MG63 (cell line): Measurements from ENCODE around the gene ATP1A2. TPM values are rescaled to one million over a fixed set of nuclear protein-coding genes. Genes with fewer than 3 reads are reported as not detected.
A peak's percentile ranks its signal among the peaks of the same experiment; 100 is the strongest.

Experiments
- DNase-seq: peaks from one replicate; pipeline ENCODE4 v3.0.0-alpha.2; 2020
- H3K27me3 ChIP-seq: fragments of 250-450 bp; sonication (Bioruptor Pico); 2 replicates; pipeline ENCODE4 v1.5.1; 2020; ENCODE audit warnings: mild to moderate bottlenecking, moderate library complexity
- H3K36me3 ChIP-seq: fragments of 250-450 bp; sonication (Bioruptor Pico); 2 replicates; pipeline ENCODE4 v1.5.1; 2020; ENCODE audit warnings: mild to moderate bottlenecking, moderate library complexity
- H3K4me3 ChIP-seq: fragments of 250-450 bp; sonication (Bioruptor Pico); 2 replicates; pipeline ENCODE4 v1.5.1; 2020; ENCODE audit warnings: mild to moderate bottlenecking, moderate library complexity
- H3K9me3 ChIP-seq: fragments of 250-450 bp; sonication (Bioruptor Pico); 2 replicates; pipeline ENCODE4 v1.5.1; 2020; ENCODE audit warnings: mild to moderate bottlenecking, moderate library complexity
- total RNA-seq: library from RNA; depleted of rRNA; stranded (reverse); fragments of >200 nt; shearing (Covaris generic); gene quantifications from 2 replicates; pipeline ENCODE4 v1.2.3, GENCODE V29; 2014; ENCODE audit warnings: low replicate concordance

ATP1A2 gene
- total RNA-seq, 1 experiment from 2014 or later, result not detected

DNA sequence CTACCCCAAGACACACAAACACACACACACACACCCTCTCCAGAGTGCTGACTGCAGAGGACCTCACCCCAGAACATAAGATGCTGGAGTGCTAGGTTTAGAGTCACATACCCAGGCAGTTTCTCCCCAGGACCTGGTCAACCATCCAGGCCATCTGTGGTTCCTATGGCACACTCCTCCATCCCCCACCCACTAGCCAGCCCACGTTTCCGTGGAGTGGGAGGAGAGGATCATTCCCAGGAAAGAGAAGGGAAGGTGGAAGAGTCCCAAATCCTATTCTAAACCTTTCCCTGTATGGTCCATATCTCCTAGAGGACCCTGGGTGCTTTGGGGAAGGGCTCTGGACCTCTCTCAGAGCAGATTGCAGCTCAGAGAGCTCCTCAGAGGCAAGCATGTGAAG is 33.1 kb upstream of the ATP1A2 start:
- Histone ChIP-seq H3K4me3 (no peak overlapping the region), H3K9me3 (no peaks in the 10 kb centered on the region), H3K36me3 (no peaks in the 10 kb centered on the region), H3K27me3 (peaks cover 40% of the 10 kb centered on the region)
- DNase-seq, result no peak

GRCh38 chr1:160082926-160083325 is 32.6 kb upstream of the ATP1A2 start:
- Histone ChIP-seq H3K4me3 (no peak overlapping the region), H3K36me3 (no peaks in the 10 kb centered on the region), H3K9me3 (no peaks in the 10 kb centered on the region), H3K27me3 (peaks cover 40% of the 10 kb centered on the region)
- no peak for DNase-seq

DNA sequence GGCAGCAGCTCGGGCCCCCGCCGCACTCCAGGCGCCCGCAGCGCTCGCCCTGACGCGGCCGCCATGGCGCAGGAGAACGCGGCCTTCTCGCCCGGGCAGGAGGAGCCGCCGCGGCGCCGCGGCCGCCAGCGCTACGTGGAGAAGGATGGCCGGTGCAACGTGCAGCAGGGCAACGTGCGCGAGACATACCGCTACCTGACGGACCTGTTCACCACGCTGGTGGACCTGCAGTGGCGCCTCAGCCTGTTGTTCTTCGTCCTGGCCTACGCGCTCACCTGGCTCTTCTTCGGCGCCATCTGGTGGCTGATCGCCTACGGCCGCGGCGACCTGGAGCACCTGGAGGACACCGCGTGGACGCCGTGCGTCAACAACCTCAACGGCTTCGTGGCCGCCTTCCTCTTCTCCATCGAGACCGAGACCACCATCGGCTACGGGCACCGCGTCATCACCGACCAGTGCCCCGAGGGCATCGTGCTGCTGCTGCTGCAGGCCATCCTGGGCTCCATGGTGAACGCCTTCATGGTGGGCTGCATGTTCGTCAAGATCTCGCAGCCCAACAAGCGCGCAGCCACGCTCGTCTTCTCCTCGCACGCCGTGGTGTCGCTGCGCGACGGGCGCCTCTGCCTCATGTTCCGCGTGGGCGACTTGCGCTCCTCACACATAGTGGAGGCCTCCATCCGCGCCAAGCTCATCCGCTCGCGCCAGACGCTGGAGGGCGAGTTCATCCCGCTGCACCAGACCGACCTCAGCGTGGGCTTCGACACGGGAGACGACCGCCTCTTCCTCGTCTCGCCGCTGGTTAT is 31.4 kb upstream of the ATP1A2 start:
- no peak for DNase-seq
- Histone ChIP-seq H3K4me3 (no peak overlapping the region), H3K9me3 (no peaks in the 10 kb centered on the region), H3K27me3 (peaks cover 35% of the 10 kb centered on the region), H3K36me3 (no peaks in the 10 kb centered on the region)

DNA sequence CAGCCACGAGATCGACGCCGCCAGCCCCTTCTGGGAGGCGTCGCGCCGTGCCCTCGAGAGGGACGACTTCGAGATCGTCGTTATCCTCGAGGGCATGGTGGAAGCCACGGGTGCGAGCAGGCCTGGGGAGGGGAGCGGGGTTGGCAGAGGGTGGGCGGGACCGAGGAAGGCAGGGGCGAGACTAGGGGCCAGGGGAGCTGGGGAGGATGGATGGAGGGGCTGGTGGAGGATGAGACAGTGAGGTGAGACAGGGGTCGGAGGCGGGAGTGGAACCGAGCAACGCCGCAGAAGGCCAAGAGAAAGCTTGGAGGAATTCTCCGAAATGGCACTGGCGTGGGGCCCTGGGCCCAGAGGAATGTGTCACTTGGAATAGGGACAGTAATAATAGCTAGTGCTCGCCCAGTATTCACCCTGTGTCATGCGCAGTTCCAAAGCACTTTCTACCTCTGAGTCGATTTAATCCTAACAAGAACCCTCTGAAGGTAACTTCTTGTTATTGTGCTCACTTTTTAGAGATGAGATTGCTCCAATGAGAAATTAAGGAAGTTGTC is 30.7 kb upstream of the ATP1A2 start:
- no peaks in the 10 kb centered on the region for H3K9me3 ChIP-seq
- DNase-seq, result no peak
- peaks cover 32% of the 10 kb centered on the region for H3K27me3 ChIP-seq
- H3K36me3 ChIP-seq, result no peaks in the 10 kb centered on the region
- no peak overlapping the region for H3K4me3 ChIP-seq

DNA sequence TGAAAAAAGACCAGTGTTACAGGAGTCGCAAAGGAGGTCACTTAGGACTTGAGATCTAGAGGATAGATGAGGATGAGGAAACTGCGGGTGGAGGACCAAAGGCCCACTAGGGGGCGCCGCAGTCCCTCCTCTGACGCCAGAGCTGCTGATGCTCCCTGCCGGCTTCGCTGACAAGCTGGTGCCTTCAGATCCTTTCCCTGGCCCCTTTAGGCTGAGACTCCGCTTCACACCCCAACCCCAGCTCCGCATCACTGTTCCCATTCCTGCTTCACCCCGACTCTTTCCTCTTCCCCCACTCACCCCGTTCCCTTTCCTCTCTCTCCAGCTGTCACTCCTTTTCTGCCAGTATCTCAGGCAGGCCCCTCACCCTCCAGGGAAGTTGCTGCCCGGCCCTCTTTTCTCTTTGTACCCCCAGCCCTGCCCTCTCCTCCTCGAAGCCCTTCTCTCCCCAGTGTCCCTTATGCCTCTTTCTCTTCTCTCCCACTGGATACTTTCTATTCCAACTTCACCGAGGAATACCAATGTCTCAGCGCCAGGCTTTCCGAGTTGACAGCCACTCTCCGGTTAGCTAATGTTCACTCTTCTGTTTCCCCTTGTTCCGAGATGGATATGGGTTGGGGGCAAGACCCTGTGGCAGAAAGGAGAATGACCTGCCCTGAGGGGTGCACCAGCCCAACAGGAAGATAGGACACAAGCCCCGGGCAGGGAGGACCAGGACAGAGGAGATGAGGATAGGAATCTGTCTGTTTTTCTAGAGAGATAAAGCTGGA is 29.7 kb upstream of the ATP1A2 start:
- DNase-seq, result peak; percentile 68
- Histone ChIP-seq H3K27me3 (peaks cover 22% of the 10 kb centered on the region), H3K36me3 (no peaks in the 10 kb centered on the region), H3K9me3 (no peaks in the 10 kb centered on the region), H3K4me3 (no peak overlapping the region)

- no peak overlapping the region for H3K4me3 ChIP-seq
- no peaks in the 10 kb centered on the region for H3K36me3 ChIP-seq
- H3K9me3 ChIP-seq, result no peaks in the 10 kb centered on the region
- peaks cover 16% of the 10 kb centered on the region for H3K27me3 ChIP-seq
- no peak for DNase-seq
Observed at GRCh38 chr1:160086456-160086892, 29.1 kb upstream of the ATP1A2 start.

GRCh38 chr1:160087118-160087662 is 28.4 kb upstream of the ATP1A2 start:
- Histone ChIP-seq H3K9me3 (no peaks in the 10 kb centered on the region), H3K4me3 (no peak overlapping the region), H3K27me3 (peaks cover 9% of the 10 kb centered on the region; the same call in 1 of the 2 replicates), H3K36me3 (no peaks in the 10 kb centered on the region)
- DNase-seq, result no peak

GRCh38 chr1:160089883-160090282 is 25.7 kb upstream of the ATP1A2 start:
- no peaks in the 10 kb centered on the region for H3K27me3 ChIP-seq
- H3K36me3 ChIP-seq, result no peaks in the 10 kb centered on the region
- DNase-seq, result no peak
- no peaks in the 10 kb centered on the region for H3K9me3 ChIP-seq
- H3K4me3 ChIP-seq, result no peak overlapping the region

GRCh38 chr1:160090760-160091159 is 24.8 kb upstream of the ATP1A2 start:
- no peaks in the 10 kb centered on the region for H3K27me3 ChIP-seq
- no peak for DNase-seq
- no peaks in the 10 kb centered on the region for H3K9me3 ChIP-seq
- H3K4me3 ChIP-seq, result no peak overlapping the region
- H3K36me3 ChIP-seq, result no peaks in the 10 kb centered on the region

- no peaks in the 10 kb centered on the region for H3K9me3 ChIP-seq
- H3K4me3 ChIP-seq, result no peak overlapping the region
- H3K36me3 ChIP-seq, result no peaks in the 10 kb centered on the region
- DNase-seq, result no peak
- H3K27me3 ChIP-seq, result no peaks in the 10 kb centered on the region
Observed at GRCh38 chr1:160091666-160092223, 23.8 kb upstream of the ATP1A2 start.

- H3K4me3 ChIP-seq, result no peak overlapping the region
- DNase-seq, result no peak
- no peaks in the 10 kb centered on the region for H3K27me3 ChIP-seq
Observed at GRCh38 chr1:160092366-160093068, 23.0 kb upstream of the ATP1A2 start.

GRCh38 chr1:160093069-160093395 is 22.5 kb upstream of the ATP1A2 start:
- no peaks in the 10 kb centered on the region for H3K36me3 ChIP-seq
- no peaks in the 10 kb centered on the region for H3K9me3 ChIP-seq
- no peak overlapping the region for H3K4me3 ChIP-seq
- DNase-seq, result no peak
- H3K27me3 ChIP-seq, result no peaks in the 10 kb centered on the region

More at GRCh38 chr1:160092366-160093068, 23.0 kb upstream of the ATP1A2 start:
- Histone ChIP-seq H3K9me3 (no peaks in the 10 kb centered on the region), H3K36me3 (no peaks in the 10 kb centered on the region)

DNA sequence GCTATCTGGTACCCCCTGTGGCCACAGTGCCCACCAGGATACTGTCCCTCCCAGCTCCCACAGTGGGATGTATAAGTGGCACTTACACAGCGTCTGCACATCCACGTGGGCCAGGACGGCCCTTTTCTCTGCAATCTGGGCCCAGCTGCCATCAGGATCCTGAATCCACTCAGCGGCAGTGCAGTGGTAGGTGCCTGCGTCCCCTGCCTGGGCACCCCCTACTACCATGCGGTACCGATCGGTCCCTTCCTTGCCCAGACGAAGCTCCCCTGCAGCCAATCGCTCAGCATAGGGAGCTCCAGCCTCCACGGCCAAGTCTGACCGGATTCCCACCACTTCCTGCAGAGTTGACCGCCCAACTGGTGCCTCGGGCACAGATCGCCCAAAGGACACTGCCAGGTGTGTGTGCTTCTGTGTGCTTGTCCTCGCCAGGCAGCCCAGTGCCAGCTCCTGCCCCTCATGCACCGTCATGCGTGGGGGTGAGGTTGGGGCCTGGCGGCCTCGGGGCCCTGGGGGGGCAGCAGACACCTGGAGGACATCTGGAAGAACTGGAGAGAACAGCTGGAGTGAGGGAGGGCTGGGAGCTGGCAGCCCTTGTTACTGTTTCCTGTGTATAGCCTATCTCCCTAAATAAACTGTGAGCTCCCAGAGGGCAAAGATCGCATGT is 21.8 kb upstream of the ATP1A2 start:
- Histone ChIP-seq H3K9me3 (no peaks in the 10 kb centered on the region), H3K36me3 (no peaks in the 10 kb centered on the region), H3K4me3 (no peak overlapping the region), H3K27me3 (no peaks in the 10 kb centered on the region)
- no peak for DNase-seq

DNA sequence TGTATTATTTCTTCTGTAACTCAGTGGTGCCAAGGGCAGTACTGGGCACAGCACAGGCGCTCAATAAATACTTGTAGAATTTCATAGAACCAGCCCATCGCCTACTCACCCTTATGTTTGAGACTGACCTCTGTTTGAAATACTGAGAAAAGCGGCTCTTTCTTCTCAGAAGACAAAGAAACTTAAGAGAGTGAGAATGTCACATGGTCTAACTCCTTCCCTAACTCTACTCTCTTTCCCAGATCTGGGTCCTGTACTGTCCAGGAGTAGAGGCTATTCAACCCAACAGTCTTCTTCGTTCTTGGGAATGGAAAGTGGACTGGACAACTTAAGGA is 21.3 kb upstream of the ATP1A2 start:
- Histone ChIP-seq H3K9me3 (no peaks in the 10 kb centered on the region), H3K36me3 (no peaks in the 10 kb centered on the region), H3K4me3 (no peak overlapping the region), H3K27me3 (no peaks in the 10 kb centered on the region)
- no peak for DNase-seq

DNA sequence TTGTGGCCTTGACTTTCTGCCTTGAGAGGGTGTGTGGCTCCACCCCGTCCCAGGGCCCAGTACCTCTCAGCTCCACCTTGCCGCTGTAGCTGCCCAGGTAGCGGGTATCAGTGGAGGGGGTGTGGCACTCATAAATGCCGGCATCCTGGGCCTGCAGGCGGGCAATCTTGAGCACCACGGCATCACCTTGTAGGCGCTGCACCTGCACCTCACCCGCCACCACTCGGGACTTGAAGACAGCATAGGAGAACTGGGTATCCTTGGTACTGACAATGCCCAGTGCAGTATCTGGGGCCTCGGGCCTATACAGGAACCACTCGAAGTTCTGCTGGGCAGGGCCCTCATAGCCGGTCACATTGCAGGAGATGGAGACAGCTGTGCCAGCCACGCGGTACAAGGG is 20.8 kb upstream of the ATP1A2 start:
- H3K4me3 ChIP-seq, result no peak overlapping the region
- no peaks in the 10 kb centered on the region for H3K36me3 ChIP-seq
- H3K27me3 ChIP-seq, result no peaks in the 10 kb centered on the region
- no peak for DNase-seq
- H3K9me3 ChIP-seq, result no peaks in the 10 kb centered on the region

DNA sequence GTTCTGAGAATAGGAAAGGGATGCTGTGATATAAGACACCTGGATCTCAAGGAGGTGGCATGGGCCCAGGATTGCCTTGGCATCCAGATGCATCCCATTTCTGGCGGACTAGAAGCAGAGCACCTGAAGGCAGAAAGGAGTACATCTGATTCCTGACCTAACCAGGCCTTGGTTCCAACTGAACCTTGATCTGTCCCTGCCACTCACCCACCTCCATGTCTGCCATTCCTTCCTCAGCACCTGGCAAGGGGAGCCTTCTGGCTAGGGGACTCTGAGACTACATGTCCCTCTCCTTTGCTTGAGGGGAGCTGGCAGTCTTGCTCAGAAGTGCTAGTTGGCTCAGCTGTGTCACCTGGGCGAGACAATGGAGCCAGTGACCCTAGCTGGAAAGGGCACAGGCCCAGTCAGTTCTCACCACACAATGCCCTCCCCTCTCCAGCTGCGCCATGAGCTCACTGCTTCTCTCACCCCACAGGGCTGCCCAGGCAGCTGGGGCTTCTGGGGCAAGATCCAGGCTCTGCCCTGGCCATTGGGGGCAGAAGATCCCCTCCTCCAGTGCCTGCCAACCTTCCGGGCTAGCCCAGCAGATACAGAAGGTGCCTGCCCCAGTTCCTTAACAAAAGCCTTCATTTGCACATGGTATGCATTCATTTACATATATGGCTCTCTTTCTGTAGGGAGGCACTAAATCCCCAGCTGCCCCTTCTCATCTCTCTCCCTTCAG is 20.0 kb upstream of the ATP1A2 start:
- no peaks in the 10 kb centered on the region for H3K36me3 ChIP-seq
- no peaks in the 10 kb centered on the region for H3K27me3 ChIP-seq
- no peak overlapping the region for H3K4me3 ChIP-seq
- H3K9me3 ChIP-seq, result no peaks in the 10 kb centered on the region
- no peak for DNase-seq
